ENCODE results near the gene GPRC5B. TPM values are rescaled to one million over a fixed set of nuclear protein-coding genes. Genes with fewer than 3 reads are reported as not detected.

Gene GPRC5B
- total RNA-seq, 1 donor: 2.5 TPM

DNA sequence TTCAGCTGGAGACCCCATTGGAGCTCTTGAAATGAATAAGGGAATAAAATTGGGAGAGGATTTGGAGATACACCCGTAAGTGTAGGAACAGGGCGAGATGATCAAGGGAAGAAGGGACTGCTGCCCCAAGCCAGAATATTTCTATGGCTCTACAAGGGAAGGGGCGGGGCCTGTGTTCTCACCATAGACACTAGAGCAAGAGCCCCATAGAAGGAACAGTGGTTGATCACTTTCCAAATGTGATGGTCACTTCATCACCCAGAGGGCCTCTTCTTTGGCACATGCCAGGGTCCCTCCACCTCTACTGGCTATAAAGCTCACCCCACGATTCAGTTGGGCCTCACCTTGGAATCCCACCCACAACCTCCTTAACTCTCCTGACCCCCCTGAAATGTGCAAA is 25.0 kb downstream of the GPRC5B start:
- Histone ChIP-seq H4K20me1 (ENCODE audit: insufficient read depth, low read length) (no peaks in the 10 kb centered on the region), H2AFZ (ENCODE audit: low read length) (no peak overlapping the region), H3K79me2 (ENCODE audit: insufficient read depth, low read length) (no peaks in the 10 kb centered on the region), H3K36me3 (ENCODE audit: insufficient read depth, low read length) (no peaks in the 10 kb centered on the region), H3K4me2 (ENCODE audit: insufficient read depth, low read length) (no peak overlapping the region), H3K9me3 (ENCODE audit: low read depth, low read length) (no peaks in the 10 kb centered on the region), H3K27me3 (ENCODE audit: insufficient read depth, low read length) (no peaks in the 10 kb centered on the region), H3K27ac (ENCODE audit: low read depth, low read length) (no peak overlapping the region), H3K4me3 (ENCODE audit: insufficient read depth, low read length) (no peak overlapping the region), H3K4me1 (ENCODE audit: insufficient read depth, low read length) (peaks cover 7% of the 10 kb centered on the region)
- TF ChIP-seq, protein P1, sequence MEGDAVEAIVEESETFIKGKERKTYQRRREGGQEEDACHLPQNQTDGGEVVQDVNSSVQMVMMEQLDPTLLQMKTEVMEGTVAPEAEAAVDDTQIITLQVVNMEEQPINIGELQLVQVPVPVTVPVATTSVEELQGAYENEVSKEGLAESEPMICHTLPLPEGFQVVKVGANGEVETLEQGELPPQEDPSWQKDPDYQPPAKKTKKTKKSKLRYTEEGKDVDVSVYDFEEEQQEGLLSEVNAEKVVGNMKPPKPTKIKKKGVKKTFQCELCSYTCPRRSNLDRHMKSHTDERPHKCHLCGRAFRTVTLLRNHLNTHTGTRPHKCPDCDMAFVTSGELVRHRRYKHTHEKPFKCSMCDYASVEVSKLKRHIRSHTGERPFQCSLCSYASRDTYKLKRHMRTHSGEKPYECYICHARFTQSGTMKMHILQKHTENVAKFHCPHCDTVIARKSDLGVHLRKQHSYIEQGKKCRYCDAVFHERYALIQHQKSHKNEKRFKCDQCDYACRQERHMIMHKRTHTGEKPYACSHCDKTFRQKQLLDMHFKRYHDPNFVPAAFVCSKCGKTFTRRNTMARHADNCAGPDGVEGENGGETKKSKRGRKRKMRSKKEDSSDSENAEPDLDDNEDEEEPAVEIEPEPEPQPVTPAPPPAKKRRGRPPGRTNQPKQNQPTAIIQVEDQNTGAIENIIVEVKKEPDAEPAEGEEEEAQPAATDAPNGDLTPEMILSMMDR (IDR thresholded peaks at IDR 0.05; ENCODE audit: extremely low read depth, low read depth, low read length): no peak
- DNase-seq (ENCODE audit: insufficient read length, low spot score, missing footprints): no peak

DNA sequence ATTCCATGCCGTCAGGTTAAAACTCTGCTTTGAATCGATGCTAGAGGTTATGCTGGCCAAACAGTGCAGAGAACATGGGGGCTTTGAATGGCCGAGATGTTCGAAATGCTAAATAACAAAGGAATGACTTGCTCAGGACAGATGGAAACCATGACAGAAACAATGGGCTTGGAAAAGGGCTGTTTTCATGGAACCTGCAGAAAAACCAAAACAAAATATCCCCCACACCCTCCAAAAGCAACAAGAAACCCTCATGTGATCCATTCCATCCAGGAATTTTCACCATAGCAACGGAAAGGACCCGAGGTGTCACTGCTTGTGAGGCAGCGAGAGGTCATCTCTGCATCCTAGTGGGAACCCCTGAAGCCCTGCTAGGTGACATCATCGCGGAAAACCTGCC is 25.5 kb downstream of the GPRC5B start:
- Histone ChIP-seq H4K20me1 (ENCODE audit: insufficient read depth, low read length) (no peaks in the 10 kb centered on the region), H3K27ac (ENCODE audit: low read depth, low read length) (no peak overlapping the region), H3K4me3 (ENCODE audit: insufficient read depth, low read length) (no peak overlapping the region), H3K4me1 (ENCODE audit: insufficient read depth, low read length) (peaks cover 7% of the 10 kb centered on the region), H3K36me3 (ENCODE audit: insufficient read depth, low read length) (no peaks in the 10 kb centered on the region), H2AFZ (ENCODE audit: low read length) (no peak overlapping the region), H3K79me2 (ENCODE audit: insufficient read depth, low read length) (no peaks in the 10 kb centered on the region), H3K4me2 (ENCODE audit: insufficient read depth, low read length) (no peak overlapping the region), H3K27me3 (ENCODE audit: insufficient read depth, low read length) (no peaks in the 10 kb centered on the region), H3K9me3 (ENCODE audit: low read depth, low read length) (no peaks in the 10 kb centered on the region)
- no peak for DNase-seq (ENCODE audit: insufficient read length, low spot score, missing footprints)
- TF ChIP-seq, protein P1 (IDR thresholded peaks at IDR 0.05; ENCODE audit: extremely low read depth, low read depth, low read length): no peak

DNA sequence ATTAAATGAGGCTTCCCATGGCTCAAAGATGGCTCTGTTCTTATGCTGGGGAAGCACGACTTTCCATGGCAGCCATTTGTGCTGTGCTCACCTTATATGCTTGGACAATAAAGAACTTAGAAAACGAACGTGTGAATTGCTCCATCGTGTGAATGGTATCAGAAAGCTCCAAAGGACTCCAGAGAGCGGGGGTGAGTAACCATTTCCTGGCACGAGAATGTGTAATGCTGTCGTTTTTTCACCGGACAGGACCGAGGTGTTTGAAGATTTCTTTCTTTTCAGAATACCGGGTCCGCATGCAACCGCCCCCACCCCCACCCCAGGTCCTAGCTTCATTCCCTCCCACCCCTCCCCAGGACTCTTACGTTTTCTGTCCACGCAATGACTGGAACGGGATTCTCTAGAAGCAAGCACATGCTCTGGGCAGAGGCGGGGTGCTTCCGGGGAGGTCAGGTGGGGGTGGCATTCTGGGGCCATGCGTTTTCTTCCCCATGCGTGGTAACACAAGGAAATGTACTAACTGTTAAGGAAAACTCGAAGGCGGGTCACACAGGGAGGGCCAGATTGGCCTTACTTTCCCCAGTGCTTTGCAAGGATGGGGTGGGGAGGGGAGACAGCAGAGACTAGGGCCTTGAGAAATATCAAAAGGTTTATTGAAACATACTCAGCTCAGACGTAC is 26.2 kb downstream of the GPRC5B start:
- H3K27me3 ChIP-seq (ENCODE audit: insufficient read depth, low read length): no peaks in the 10 kb centered on the region
- no peaks in the 10 kb centered on the region for H3K36me3 ChIP-seq (ENCODE audit: insufficient read depth, low read length)
- no peaks in the 10 kb centered on the region for H3K9me3 ChIP-seq (ENCODE audit: low read depth, low read length)
- H3K27ac ChIP-seq (ENCODE audit: low read depth, low read length): no peak overlapping the region
- no peaks in the 10 kb centered on the region for H3K79me2 ChIP-seq (ENCODE audit: insufficient read depth, low read length)
- peaks cover 7% of the 10 kb centered on the region for H3K4me1 ChIP-seq (ENCODE audit: insufficient read depth, low read length)
- TF ChIP-seq, protein P1 (IDR thresholded peaks at IDR 0.05; ENCODE audit: extremely low read depth, low read depth, low read length): no peak
- no peak overlapping the region for H3K4me2 ChIP-seq (ENCODE audit: insufficient read depth, low read length)
- H3K4me3 ChIP-seq (ENCODE audit: insufficient read depth, low read length): no peak overlapping the region
- no peak overlapping the region for H2AFZ ChIP-seq (ENCODE audit: low read length)
- H4K20me1 ChIP-seq (ENCODE audit: insufficient read depth, low read length): no peaks in the 10 kb centered on the region
- no peak for DNase-seq (ENCODE audit: insufficient read length, low spot score, missing footprints)

DNA sequence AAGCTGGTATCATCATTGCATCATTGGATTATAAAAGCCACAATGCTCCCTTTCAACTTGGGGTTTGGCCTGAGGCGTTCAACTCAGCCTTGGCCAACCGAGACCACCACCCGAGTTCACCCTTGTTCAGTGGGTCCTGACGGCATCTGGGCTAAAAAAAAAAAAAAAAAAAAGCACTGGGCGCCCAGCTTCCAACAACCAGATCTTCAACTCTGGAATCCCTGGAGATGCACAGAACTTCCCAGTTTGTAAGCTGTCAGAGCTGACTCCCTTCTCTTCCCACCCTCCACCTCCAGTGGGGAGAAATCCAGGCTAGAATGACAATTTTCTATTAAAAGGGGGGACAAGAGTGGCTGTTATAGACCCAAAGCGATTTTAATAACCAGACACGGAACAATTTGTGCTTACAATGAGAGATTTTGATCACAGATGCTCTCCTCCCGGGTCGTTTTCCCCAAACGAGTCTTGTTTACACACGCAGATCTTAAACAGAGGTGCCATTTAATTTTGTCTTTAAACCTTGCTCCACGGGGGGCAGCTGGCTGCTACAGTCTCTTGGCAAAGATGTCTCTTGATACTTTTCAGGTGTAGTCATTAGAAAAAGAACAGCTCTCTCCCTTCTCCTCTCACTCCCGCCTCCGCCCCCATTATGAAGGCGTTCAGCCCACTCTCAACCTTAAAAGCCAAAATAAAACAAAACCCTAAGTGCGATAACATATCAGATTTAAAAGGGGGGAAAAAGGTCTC is 26.9 kb downstream of the GPRC5B start:
- Histone ChIP-seq H3K4me2 (ENCODE audit: insufficient read depth, low read length) (no peak overlapping the region), H3K4me1 (ENCODE audit: insufficient read depth, low read length) (peaks cover 7% of the 10 kb centered on the region), H4K20me1 (ENCODE audit: insufficient read depth, low read length) (no peaks in the 10 kb centered on the region), H3K27me3 (ENCODE audit: insufficient read depth, low read length) (no peaks in the 10 kb centered on the region), H3K36me3 (ENCODE audit: insufficient read depth, low read length) (no peaks in the 10 kb centered on the region), H3K27ac (ENCODE audit: low read depth, low read length) (no peak overlapping the region), H3K9me3 (ENCODE audit: low read depth, low read length) (no peaks in the 10 kb centered on the region), H3K79me2 (ENCODE audit: insufficient read depth, low read length) (no peaks in the 10 kb centered on the region), H3K4me3 (ENCODE audit: insufficient read depth, low read length) (no peak overlapping the region), H2AFZ (ENCODE audit: low read length) (no peak overlapping the region)
- peak; percentile 75 for DNase-seq (ENCODE audit: insufficient read length, low spot score, missing footprints)
- TF ChIP-seq, protein P1 (IDR thresholded peaks at IDR 0.05; ENCODE audit: extremely low read depth, low read depth, low read length): no peak

Data from osteoblast (primary cell).